T47D (cell line): Measurements from ENCODE around the gene CLIC3.
A peak's percentile ranks its signal among the peaks of the same experiment; 100 is the strongest.
"Not testable (repeated sequence)": the region's sequence is repeated elsewhere in the genome, so short reads cannot be mapped to it uniquely, and the experiment has no call there.

Experiments
- DNase-seq, 2 experiments: peaks; one replicate each; pipeline versions ENCODE4 v3.0.0 to v3.0.0-alpha.2; 2011 to 2012; ENCODE audit warnings: low read depth in 1 of 2, low spot score in 1 of 2
- JUND ChIP-seq: IDR thresholded peaks from 2 replicates; pipeline ENCODE4 v1.6.1; 2012; ENCODE audit warnings: low read depth
- in situ Hi-C: cut with HindIII; loops from 2 replicates; pipeline ENCODE4 v1.10.0; 2016; ENCODE audit warnings: low sequenced_read_pairs, low pct_unique_long_range_greater_than_20kb

CLIC3 gene

GRCh38 chr9:137009938-137010732 lies 13.8 kb upstream of the CLIC3 start:
- in situ Hi-C loops = no loop called here
- TF ChIP-seq JUND = no peak
- DNase-seq = no peak

GRCh38 chr9:137009217-137009616 lies 12.8 kb upstream of the CLIC3 start:
- in situ Hi-C loops = no loop called here
- no peak for TF ChIP-seq JUND

GRCh38 chr9:137008312-137008711 lies 11.9 kb upstream of the CLIC3 start:
- no peak for DNase-seq
- TF ChIP-seq JUND = no peak
- in situ Hi-C loops = no loop called here

More at GRCh38 chr9:137009217-137009616, 12.8 kb upstream of the CLIC3 start:
- DNase-seq = no peak

GRCh38 chr9:137007816-137008270 lies 11.5 kb upstream of the CLIC3 start:
- in situ Hi-C loops = no loop called here
- DNase-seq = no peak
- TF ChIP-seq JUND = no peak

GRCh38 chr9:137007108-137007815 lies 10.9 kb upstream of the CLIC3 start:
- no peak for TF ChIP-seq JUND
- DNase-seq = no peak
- in situ Hi-C loops = no loop called here

- in situ Hi-C loops = no loop called here
- DNase-seq = no peak
- no peak for TF ChIP-seq JUND
Observed at GRCh38 chr9:137006116-137007003, 10.0 kb upstream of the CLIC3 start.

- in situ Hi-C loops = not testable (repeated sequence)
- DNase-seq = peak in 1 of 2 experiments; percentile 51
Observed at GRCh38 chr9:137004285-137004684, 7.9 kb upstream of the CLIC3 start.

- in situ Hi-C loops = no loop called here
- no peak for TF ChIP-seq JUND
- DNase-seq = no peak
Observed at GRCh38 chr9:137002646-137003041, 6.3 kb upstream of the CLIC3 start.

GRCh38 chr9:137001857-137002645 lies 5.7 kb upstream of the CLIC3 start:
- in situ Hi-C loops = no loop called here
- no peak for TF ChIP-seq JUND
- DNase-seq = no peak

- DNase-seq = no peak
- in situ Hi-C loops = no loop called here
Observed at GRCh38 chr9:137000177-137000930, 4.0 kb upstream of the CLIC3 start.

GRCh38 chr9:136997830-136998234 lies 1.5 kb upstream of the CLIC3 start:
- in situ Hi-C loops = no loop called here
- no peak for TF ChIP-seq JUND
- DNase-seq = no peak

More at GRCh38 chr9:137000177-137000930, 4.0 kb upstream of the CLIC3 start:
- no peak for TF ChIP-seq JUND
